Body of pancreas (tissue), 4 donors: ENCODE measurements around the gene ZNF277. TPM values are rescaled to one million over a fixed set of nuclear protein-coding genes. Genes with fewer than 3 reads are reported as not detected.

Experiments used
- ATAC-seq: fragments of 150-250 bp; one replicate; pipeline ENCODE4 v1.9.1; 2016
- DNase-seq, 4 donors: peaks; one replicate each; pipeline ENCODE4 v3.0.0-alpha.2; 2019
- H3K27ac ChIP-seq, 4 donors: fragments of 200-600 bp; sonication (generic); 1 replicate in 3 of 4; 2 replicates in 1 of 4; pipeline versions ENCODE4 v1.5.1 to v1.6.1; 2016 to 2019; ENCODE audit warnings: mild to moderate bottlenecking in 1 of 4, mixed read lengths in 1 of 4, moderate library complexity in 1 of 4
- H3K27me3 ChIP-seq, 2 donors: fragments of 200-600 bp; sonication (generic); one replicate each; pipeline ENCODE4 v1.6.0; 2016; ENCODE audit warnings: mild to moderate bottlenecking in 1 of 2
- H3K36me3 ChIP-seq, 2 donors: fragments of 200-600 bp; sonication (generic); replicated peaks in 1 of 2; 2 replicates each; pipeline ENCODE4 v1.5.1; 2016; ENCODE audit warnings: low read depth in 2 of 2; ENCODE audit not compliant: insufficient read depth in 1 of 2
- H3K4me1 ChIP-seq: fragments of 200-600 bp; sonication (generic); one replicate; pipeline ENCODE4 v1.6.0; 2016
- H3K4me3 ChIP-seq, 2 donors: fragments of 200-600 bp; sonication (generic); 1 replicate in 1 of 2; 2 replicates in 1 of 2; pipeline ENCODE4 v1.5.1; 2016 to 2019
- H3K9me3 ChIP-seq, 3 donors: fragments of 200-600 bp; sonication (generic); 1 replicate in 2 of 3; 2 replicates in 1 of 3; pipeline ENCODE4 v1.5.1; 2016
- POLR2A ChIP-seq, 3 donors: fragments of 450-650 bp; IDR thresholded peaks; one replicate each; pipeline ENCODE4 v1.6.1; 2016; ENCODE audit warnings: antibody characterized with exemption in 3 of 3, mild to moderate bottlenecking in 2 of 3
- WGBS, 2 donors: methylation state at CpG; one replicate each; pipeline ENCODE4 v1.1.5; 2017; 5-methylcytosine and 5-hydroxymethylcytosine counted together
- intact Hi-C: fragments of 100-400 bp; cut with DNase I; formaldehyde crosslinking; loops from one replicate; pipeline ENCODE4 v1.15.1; 2023
- total RNA-seq, 2 donors: library from RNA; depleted of rRNA; stranded (reverse); fragments of >200 nt; gene quantifications; one replicate each; pipeline ENCODE4 v1.1.0, GENCODE V29; 2016
- TF ChIP-seq, protein P1 (sequence below), 7 experiments: fragments of 450-650 bp in 4 of 7; fragments of 200-600 bp in 3 of 7; sonication (generic) in 3 of 7; IDR thresholded peaks; one replicate each; pipeline ENCODE4 v1.5.1; 2016 to 2019; ENCODE audit warnings: antibody characterized with exemption in 7 of 7

Gene ZNF277
- total RNA-seq, 2 donors from 2014 or later: 12.9 to 34.0 TPM

DNA sequence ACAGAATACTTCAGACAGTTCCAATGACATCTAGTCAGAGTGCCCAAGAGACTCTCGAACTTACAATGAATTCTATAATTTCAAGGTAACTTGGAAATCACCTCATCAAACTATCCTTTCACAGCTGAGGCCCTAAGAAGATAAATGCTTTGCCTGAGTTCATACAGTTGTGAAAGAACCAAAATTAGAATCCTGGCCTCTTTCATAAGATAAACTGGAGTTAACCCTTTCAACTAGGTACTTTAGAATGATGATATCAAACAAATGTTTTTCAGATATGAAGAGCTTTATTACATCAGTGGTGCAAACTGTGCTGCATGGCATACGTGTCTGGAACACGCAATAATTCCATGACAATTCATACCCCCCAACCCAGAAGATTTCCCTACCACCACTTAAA lies 18.2 kb upstream of the ZNF277 start:
- no peaks in the 10 kb centered on the region for H3K4me1 ChIP-seq
- WGBS, 2 donors: 92% methylated on average over 3 of the region's 3 CpGs
- H3K36me3 ChIP-seq: no peaks in the 10 kb centered on the region
- no peaks in the 10 kb centered on the region for H3K27me3 ChIP-seq
- intact Hi-C loops: no loop called here
- DNase-seq: no peak
- ATAC-seq: no peak
- no peak overlapping the region for H3K4me3 ChIP-seq
- TF ChIP-seq, protein P1, sequence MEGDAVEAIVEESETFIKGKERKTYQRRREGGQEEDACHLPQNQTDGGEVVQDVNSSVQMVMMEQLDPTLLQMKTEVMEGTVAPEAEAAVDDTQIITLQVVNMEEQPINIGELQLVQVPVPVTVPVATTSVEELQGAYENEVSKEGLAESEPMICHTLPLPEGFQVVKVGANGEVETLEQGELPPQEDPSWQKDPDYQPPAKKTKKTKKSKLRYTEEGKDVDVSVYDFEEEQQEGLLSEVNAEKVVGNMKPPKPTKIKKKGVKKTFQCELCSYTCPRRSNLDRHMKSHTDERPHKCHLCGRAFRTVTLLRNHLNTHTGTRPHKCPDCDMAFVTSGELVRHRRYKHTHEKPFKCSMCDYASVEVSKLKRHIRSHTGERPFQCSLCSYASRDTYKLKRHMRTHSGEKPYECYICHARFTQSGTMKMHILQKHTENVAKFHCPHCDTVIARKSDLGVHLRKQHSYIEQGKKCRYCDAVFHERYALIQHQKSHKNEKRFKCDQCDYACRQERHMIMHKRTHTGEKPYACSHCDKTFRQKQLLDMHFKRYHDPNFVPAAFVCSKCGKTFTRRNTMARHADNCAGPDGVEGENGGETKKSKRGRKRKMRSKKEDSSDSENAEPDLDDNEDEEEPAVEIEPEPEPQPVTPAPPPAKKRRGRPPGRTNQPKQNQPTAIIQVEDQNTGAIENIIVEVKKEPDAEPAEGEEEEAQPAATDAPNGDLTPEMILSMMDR (IDR thresholded peaks at IDR 0.05): no peak
- TF ChIP-seq POLR2A (IDR thresholded peaks at IDR 0.05): no peak
- H3K9me3 ChIP-seq: no peaks in the 10 kb centered on the region
- no peak overlapping the region for H3K27ac ChIP-seq

DNA sequence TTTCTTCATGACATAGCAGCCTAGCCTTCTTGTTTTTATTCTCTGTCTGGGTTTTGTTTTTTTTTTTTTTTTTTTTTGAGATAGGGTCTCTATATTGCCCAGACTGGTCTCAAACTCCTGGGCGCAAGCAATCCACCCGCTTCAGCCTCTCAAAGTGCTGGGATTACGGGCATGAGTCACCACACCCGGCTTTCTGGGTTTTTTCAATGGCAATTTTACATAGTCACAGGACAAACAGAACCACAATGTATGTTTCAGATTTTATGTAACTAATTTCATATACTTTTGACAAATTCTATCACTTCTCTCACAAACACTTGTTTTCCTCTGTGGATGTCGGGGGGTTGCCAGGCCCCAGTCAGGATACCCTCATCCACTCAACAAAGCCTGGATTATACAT lies 16.8 kb upstream of the ZNF277 start:
- Histone ChIP-seq H3K27ac (no peak overlapping the region), H3K4me1 (no peaks in the 10 kb centered on the region), H3K36me3 (no peaks in the 10 kb centered on the region), H3K4me3 (no peak overlapping the region), H3K9me3 (no peaks in the 10 kb centered on the region), H3K27me3 (no peaks in the 10 kb centered on the region)
- ATAC-seq: no peak
- TF ChIP-seq, protein P1 (IDR thresholded peaks at IDR 0.05): no peak
- no peak for TF ChIP-seq POLR2A (IDR thresholded peaks at IDR 0.05)
- 92 to 94% methylated on average over 5 of the region's 5 CpGs for WGBS, 2 donors
- intact Hi-C loops: no loop called here
- DNase-seq: no peak

DNA sequence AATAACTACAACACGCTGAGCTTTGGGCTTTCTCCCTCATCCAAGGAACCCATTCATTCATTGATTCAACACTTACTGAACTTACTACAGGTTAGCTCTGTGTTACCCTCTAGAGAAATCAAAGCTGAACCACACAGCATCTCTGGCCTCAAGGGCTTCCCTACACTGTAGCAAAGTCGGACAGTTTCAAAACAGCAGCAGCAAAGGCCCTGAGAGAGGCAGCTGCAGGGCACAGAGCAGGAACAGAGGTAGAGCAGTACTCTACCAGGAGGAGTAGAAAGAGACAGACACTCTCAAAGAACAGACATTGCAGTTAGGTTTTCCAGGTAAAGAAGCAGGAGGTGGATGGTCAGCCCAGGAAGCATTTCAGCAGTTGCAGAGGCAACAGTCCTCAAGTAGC lies 16.4 kb upstream of the ZNF277 start:
- no peak overlapping the region for H3K27ac ChIP-seq
- DNase-seq (no peak), ATAC-seq (no peak)
- H3K27me3 ChIP-seq: no peaks in the 10 kb centered on the region
- H3K9me3 ChIP-seq: no peaks in the 10 kb centered on the region
- intact Hi-C loops: no loop called here
- no peaks in the 10 kb centered on the region for H3K4me1 ChIP-seq
- H3K4me3 ChIP-seq: no peak overlapping the region
- whole genome bisulfite sequencing, 2 donors: 74 to 89% methylated on average over 2 of the region's 2 CpGs
- TF ChIP-seq, protein P1 (IDR thresholded peaks at IDR 0.05): no peak
- TF ChIP-seq POLR2A (IDR thresholded peaks at IDR 0.05): no peak
- no peaks in the 10 kb centered on the region for H3K36me3 ChIP-seq

DNA sequence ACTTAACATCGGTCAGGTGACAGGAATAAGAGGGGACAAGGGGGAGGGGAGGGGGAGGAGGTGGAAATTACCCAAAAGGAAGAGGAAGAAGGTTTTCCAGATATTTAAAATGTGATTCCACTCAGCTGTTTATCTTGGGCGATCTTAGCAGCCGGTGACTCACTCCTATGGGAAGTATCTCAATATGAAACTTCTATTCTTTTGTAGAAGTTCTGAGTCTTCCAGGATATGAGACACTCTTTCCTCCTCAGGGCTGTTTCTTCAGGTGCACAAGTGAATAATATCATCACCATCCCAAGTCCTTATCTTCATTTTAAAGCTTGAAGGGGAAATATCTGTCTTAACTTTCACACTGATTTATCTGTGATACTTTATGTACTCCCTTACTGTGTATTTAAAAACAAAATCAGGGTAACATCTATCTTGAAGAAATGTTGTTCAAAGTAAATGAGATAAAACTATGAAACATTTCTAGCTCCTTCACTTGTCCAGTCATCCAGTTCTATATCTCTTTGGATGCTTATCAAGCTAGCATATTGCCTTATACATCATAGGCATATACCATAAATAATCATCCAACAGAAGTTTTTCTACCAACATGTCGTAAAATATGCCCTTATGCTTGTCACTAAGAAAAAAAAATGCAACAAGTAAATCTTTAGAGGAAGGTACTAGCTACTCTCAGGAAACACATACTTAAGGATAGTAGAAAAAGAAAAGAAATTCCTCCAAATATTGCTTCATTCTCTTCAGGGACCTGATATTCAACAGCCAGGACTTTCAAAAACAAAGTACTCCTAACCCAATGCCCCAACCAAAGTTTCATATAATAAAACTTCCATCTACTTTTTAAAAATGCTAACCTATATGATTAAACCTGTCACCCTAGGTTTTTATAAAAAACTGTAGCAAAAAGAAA lies 14.0 kb upstream of the ZNF277 start:
- ATAC-seq: peak; percentile 45
- Histone ChIP-seq H3K9me3 (no peaks in the 10 kb centered on the region), H3K36me3 (no peaks in the 10 kb centered on the region), H3K4me1 (no peaks in the 10 kb centered on the region), H3K27me3 (no peaks in the 10 kb centered on the region), H3K4me3 (no peak overlapping the region), H3K27ac (no peak overlapping the region)
- WGBS, 2 donors: 74 to 75% methylated on average over 4 of the region's 4 CpGs
- no peak for TF ChIP-seq POLR2A (IDR thresholded peaks at IDR 0.05)
- TF ChIP-seq, protein P1 (IDR thresholded peaks at IDR 0.05): no peak
- no peak for DNase-seq
- intact Hi-C loops: no loop called here
